NK-92 (cell line): Measurements from ENCODE around the gene RBBP8.

ENCODE experiments used
- DNase-seq: peaks from one replicate; lab custom pipeline; 2025; ENCODE audit not compliant: unreplicated experiment; lab: John Stamatoyannopoulos, UW

RBBP8 gene

DNA sequence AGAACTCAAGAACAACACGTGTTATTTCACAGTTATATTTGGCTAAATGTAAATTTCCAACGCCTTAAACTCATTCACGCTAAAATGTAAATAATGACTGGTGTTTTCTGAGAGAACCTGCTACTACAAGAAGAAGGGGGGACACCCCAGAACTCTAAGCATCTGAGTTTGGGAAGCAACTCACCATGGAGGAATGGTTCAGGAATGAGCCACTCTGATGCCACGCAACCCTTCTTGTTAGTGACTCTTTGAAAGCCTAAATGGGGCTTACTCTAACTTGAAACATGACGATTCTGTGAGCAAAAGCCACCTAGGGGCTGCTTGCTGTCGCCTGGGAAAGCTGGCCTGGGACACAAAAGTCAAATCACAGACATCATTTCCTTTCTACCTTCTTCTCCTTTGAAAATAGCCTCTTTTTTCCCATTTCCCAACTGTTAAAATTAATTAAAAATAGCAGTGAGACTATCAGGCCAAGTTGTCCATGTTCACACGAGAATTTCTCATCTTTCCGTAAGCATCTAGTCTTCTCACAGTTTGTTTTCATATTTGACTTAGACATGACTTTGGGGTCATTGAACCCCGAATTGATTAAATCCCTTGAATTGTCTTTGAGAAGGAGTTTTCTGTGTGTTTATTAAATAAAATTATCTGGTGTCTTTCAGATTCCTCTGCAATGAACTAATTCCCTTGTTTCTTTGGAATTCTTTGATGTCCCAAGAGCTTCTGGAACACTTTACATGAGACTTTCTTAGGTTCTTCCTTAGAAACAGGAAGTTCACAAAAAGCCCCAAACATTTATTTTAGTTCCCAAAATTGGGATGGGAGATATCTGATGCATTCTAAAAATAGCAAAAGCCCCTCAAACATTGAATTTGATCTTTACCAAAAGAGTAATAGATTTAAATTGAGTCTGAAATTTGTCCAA, 126.7 kb downstream of the RBBP8 start:
- no peak for DNase-seq

DNA sequence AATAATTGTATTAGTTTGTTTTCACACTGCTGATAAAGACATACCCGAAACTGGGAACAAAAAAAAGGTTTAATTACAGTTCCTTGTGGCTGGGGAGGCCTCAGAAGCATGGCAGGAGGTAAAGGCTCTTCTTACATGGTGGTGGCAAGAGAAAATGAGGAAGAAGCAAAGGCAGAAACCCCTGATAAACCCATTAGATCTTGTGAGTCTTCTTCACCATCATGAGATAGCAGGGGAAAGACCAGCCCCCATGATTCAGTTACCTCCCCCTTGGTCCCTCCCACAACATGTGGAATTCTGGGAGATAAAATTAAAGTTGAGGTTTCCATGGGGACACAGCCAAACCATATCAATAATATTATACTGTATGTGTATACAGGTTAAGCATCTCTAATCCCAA, 128.9 kb downstream of the RBBP8 start:
- no peak for DNase-seq

DNA sequence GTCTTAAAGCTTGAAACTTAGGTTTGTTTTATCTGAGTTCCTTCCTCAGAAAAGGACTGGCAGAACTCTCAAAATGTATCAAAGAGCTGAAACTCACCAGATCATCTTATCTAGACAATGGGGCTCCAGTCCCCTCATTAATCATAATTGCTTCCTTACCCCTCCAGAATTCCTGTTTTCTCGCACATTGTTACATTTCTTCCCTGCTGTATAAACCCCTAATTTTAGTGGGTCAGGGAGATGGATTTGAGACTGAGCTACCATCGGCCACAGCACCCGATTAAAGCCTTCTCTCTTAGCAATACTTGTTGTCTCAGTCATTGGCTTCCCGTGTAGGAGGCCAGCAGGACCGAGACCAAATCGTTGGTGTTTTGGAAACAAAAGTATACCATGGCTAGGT, 130.4 kb downstream of the RBBP8 start:
- no peak for DNase-seq

DNA sequence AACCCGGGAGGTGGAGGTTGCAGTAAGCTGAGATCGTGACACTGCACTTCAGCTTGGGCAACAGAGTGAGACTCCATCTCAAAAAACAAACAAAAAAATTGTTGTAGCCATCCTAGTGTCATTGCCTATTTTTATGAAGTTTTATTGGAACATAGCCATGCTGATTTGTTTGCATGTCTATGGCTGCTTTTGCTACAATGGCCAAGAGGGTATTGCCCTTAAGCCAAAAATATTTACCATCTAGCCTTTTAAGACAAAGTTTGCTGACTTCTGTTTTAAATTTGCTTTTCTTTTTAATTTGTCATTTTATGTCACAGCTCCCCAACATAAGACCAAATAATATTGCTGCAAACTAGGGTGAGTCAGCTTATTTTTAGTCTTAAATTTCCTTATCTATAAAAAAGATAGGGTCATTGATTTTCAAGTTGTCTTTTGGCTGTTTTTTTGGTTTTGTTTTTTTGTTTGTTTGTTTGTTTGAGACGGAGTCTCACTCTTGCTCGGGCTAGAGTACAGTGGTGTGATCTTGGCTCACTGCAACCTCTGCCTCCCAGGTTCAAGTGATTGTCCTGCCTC, 132.2 kb downstream of the RBBP8 start:
- no peak for DNase-seq

DNA sequence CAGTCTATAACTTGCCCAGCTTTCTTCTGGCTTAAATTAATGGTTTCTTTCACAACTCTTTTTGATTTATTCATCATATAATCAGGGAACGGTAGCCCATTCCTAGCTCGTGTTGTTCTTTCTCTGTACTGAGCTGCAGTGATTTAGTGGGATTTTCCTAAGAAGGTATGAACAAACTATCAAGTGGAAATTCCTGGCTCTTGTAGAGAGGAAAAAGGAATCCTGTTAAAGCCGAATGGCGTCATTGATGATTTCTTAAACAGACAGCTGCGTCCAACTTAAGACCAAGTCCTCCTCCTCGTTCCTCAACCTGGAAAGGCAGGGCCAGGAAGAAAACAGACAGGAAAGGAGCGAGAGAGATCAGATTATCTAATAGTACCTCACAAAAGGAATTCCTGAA, 132.9 kb downstream of the RBBP8 start:
- DNase-seq = no peak

DNA sequence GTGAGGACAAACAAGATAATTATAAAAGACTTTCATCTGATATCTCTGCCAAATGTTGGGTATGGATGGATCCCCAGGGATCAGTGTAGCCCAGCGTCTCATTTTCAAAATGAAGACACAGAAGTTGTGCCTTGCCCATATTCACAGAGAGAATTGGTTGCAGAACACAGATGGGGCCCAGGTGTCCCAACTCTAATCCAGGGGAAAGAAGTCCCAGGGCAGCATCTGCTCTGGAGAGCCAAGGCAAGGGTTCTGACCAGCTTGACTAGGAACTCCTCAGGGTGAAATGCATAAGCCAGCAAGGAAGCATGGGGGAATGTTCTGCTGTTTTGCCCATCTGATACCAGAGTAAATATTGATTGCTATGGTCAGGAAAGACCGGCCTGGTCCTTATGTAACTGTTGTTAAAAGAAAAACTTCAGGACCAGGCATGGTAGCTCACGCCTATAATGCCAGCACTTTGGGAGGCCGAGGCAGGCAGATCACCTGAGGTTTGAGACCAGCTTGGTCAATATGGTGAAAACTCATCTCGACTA, 133.4 kb downstream of the RBBP8 start:
- no peak for DNase-seq

DNA sequence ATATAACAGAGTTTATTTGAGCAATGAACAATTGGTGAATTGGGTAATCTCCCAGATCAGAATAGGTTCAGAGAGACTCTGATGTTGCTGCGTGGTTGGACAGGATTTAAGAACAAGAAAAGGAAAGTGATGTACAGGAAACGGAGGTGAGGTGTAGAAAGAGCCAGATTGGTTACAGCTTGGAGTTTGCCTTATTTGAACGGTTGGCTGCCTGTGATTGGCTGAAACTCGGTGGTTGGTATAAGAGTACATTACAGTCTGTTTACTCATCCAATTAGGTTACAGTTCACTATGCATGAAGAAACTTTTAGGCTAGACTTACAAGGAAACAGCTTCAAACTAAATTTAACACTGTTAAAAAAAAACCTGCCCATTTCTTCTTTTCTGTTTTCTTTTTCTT, 134.1 kb downstream of the RBBP8 start:
- no peak for DNase-seq

DNA sequence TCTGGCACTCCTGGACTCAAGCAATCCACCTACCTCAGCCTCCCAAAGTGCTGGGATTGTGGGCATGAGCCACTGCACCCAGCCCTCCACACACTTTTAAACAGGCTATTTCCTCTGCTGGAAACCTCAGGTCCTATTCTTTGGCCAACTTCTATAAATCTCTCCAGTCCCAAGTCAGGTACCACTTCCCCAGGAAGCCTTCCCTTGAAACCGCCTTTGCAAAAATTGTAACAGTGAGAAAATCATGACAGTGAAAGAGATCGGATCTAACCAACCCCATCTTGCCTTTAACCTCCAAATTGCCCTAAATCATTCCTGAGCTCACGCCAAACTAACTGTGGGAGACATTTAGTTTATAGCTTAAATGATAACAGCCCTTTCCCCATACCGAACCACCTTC, 134.9 kb downstream of the RBBP8 start:
- no peak for DNase-seq

DNA sequence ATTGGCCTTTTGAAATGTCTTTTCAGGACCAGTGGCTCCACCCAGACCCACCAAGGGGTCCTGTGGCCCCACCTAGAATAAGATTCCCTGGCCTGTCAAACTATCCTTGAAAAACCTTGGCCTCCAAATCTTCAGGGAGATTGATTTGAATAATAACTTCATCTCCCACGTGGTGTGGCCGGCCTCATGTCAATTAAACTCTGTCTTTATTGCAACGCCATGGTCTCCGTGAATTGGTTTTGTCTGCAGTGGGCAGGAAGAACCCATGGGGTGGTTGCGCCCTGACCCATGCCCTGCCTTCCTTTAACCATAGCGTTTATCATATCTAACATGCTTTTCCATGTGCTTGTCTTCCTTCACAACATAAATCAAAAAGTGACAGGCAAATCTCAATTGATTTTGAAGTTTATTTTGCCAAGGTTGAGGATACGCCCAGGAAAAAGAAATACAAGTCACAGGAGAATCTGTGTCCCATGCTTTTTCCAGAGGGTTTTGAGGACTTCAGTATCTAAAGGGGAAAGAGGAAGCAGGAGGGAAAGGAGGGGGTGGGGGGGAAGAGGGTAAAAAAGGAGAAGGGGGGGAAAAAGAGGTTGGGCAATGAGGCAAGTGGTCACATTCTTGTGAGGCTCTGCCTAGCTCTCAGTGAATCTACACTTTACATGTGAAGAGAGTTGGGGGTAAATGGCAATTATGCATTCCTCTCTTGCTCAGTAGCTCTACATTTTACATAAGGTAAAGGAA, 135.6 kb downstream of the RBBP8 start:
- DNase-seq = no peak

DNA sequence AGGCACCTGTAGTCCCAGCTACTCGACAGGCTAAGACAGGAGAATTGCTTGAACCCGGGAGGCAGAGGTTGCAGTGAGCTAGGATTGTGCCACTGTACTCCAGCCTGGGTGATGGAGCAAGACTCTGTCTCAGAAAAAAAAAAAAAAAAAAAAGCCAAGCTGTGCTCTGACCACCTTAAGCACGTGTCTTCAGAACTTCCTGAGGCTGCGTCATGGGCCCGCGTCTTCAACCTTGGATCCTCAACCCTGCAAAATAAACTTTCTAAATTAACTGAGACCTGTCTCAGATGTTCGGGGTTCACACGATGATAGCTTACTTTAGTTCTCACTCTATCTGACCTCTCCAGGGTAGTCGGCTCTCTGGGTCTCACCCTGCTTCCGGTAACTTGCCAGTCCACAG, 136.4 kb downstream of the RBBP8 start:
- DNase-seq = no peak

DNA sequence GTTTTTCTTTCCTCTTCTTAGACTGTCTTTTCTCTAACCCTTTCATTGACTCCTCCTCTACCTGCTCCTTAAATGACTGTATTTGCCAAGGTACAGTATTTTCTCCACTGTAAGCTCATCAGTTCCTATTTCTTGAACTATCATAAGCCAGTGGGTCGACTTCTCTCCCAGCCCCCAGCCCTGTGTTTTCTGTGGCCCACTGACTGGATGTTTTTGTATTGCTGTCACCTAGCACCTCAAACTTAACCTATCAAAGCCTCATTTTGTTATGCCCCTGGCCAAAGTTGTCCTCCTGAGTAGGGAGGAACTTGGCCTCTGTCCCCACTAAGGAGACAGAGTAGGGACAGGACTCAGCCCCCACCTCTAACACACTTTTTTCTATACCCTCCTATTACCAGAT, 136.8 kb downstream of the RBBP8 start:
- DNase-seq = no peak

DNA sequence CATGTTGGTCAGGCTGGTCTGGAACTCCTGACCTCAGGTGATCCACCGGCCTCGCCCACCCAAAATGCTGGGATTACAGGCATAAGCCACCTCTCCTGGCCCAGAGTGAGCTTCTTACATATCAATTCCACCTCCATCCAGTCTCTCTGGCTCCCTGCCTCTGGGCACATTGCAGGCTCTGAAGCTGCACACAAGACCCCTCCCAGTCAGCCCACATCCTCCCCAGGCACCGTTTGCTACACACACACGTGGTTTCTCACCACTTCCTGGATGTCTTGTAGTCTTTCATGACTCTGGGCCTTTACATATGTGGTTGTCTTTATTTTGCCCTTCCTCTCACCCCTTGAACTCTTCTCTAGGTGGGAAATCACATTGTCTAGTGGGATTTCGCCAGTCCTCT, 138.2 kb downstream of the RBBP8 start:
- peak; percentile 30 for DNase-seq

DNA sequence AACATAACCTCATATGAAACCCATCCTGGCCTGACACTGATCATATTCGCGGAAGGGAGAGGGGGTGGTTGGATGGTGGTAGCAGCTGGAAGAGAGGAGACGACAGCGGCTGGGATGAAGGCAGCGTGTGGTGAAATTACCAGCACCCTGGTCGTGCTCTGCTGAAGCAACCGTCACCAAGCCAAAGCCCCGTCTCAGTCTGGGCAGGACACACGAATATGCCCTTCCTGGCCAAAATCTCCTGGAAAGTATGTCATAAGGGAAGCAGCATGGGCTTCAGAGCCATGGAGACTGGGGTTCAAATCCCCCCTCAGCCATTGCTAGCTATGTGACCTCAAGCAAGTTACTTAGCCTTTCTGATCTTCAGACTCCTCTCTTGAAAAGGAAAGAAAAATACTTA, 139.0 kb downstream of the RBBP8 start:
- no peak for DNase-seq

DNA sequence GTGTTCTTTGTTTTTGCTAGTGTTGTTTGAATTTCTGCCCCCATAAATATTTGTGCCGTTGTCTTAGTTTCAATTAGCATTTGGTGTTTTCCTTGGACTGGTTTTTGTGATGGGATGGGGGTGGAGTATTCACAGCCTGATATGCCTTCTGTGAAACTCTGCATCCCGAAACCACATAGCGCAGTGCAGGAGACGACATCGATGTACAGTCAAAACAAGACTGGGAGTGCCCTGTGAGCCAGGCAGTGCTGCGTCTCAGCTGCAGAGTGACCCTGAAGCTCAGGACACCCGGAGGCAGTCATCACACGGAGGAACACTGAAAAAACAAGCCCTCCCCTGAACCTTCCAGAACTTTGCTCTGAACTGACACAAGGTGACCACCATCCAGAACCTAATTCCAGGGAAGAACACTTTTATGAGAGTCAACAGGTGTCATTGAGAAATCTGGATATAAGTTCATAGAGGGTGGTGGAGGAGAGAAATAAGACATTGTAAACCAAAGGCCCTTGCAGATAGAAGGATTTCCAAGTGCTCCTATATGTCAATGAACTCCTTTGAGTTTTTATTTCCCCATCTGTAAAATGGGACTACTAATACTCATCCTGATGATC, 141.0 kb downstream of the RBBP8 start:
- no peak for DNase-seq
